B cell (primary cell): ENCODE measurements around the gene WWTR1.

Source experiments
- CTCF ChIP-seq: fragments of 200-600 bp; IDR thresholded peaks from one replicate; pipeline ENCODE4 v1.8.0; 2022; ENCODE audit warnings: antibody characterized with exemption, mild to moderate bottlenecking
- EZH2 ChIP-seq: IDR thresholded peaks from 2 replicates; pipeline ENCODE4 v1.6.1; 2012; ENCODE audit warnings: borderline replicate concordance, low read depth, mild to moderate bottlenecking, moderate library complexity, low read length; ENCODE audit not compliant: insufficient read depth, poor library complexity, severe bottlenecking

DNA sequence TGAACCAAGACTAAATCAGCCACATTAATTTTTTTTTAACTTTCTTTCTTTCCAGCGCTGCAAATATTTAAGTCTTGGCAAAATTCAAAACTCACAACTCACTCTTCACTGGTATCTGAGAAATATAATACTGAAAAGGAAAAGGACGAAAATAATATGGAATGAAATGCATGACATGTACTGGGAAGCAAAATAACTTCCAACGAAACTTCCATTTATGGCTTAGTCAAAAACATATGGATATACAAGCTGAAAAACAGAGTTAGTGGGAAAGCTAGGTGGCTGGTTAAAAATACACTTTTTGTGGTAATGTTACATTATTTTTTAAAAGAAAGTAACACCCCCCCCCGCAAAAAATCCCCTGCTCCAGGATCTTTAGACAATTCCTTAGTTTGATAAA, 97.2 kb downstream of the WWTR1 start:
- no peak for TF ChIP-seq CTCF
- TF ChIP-seq EZH2, result no peak
